DND-41 (cell line): ENCODE results near the gene AK5.

Source experiments
- ATAC-seq: fragments of 200-7000 bp; cut with Tn5 transposase; 3 replicates; pipeline ENCODE4 v1.9.1; 2021; ENCODE audit warnings: low read depth; ENCODE audit not compliant: insufficient read depth
- DNase-seq: peaks from one replicate; pipeline ENCODE4 v3.0.0-alpha.2; 2020
- H2AFZ ChIP-seq: 2 replicates; pipeline ENCODE4 v1.6.0; 2012; ENCODE audit warnings: low read depth, low read length
- H3K27ac ChIP-seq: 2 replicates; pipeline ENCODE4 v1.5.1; 2012; ENCODE audit warnings: low read length, inconsistent platforms
- H3K27me3 ChIP-seq: fragments of 200-600 bp; sonication (generic); 2 replicates; pipeline ENCODE4 v1.6.0; 2012; ENCODE audit warnings: low read length, mild to moderate bottlenecking, inconsistent platforms; ENCODE audit not compliant: insufficient read depth, poor library complexity
- H3K36me3 ChIP-seq: 2 replicates; pipeline ENCODE4 v1.5.1; 2012; ENCODE audit warnings: low read length, inconsistent platforms; ENCODE audit not compliant: insufficient read depth
- H3K4me1 ChIP-seq: 2 replicates; pipeline ENCODE4 v1.5.1; 2012; ENCODE audit warnings: mild to moderate bottlenecking, low read length; ENCODE audit not compliant: insufficient read depth
- H3K4me2 ChIP-seq: 2 replicates; pipeline ENCODE4 v1.6.0; 2012; ENCODE audit warnings: mild to moderate bottlenecking, moderate library complexity, low read length, inconsistent platforms; ENCODE audit not compliant: insufficient read depth
- H3K4me3 ChIP-seq, 2 experiments: fragments of 200-600 bp in 1 of 2; shearing (Covaris generic) in 1 of 2; 2 replicates each; pipeline ENCODE4 v1.5.1; 2012 to 2016; ENCODE audit warnings: inconsistent platforms in 2 of 2, low read length in 2 of 2, mild to moderate bottlenecking in 2 of 2, low read depth in 1 of 2, moderate library complexity in 1 of 2
- H3K79me2 ChIP-seq: 2 replicates; pipeline ENCODE4 v1.6.0; 2012; ENCODE audit warnings: low read length, inconsistent platforms; ENCODE audit not compliant: insufficient read depth
- H3K9ac ChIP-seq: 2 replicates; pipeline ENCODE4 v1.6.0; 2012; ENCODE audit warnings: low read depth, mild to moderate bottlenecking, inconsistent platforms, low read length, moderate library complexity
- H3K9me3 ChIP-seq: 2 replicates; pipeline ENCODE4 v1.5.1; 2012; ENCODE audit warnings: low read length, moderate library complexity, mild to moderate bottlenecking, inconsistent platforms; ENCODE audit not compliant: insufficient read depth, severe bottlenecking
- H4K20me1 ChIP-seq: 2 replicates; pipeline ENCODE4 v1.6.0; 2012; ENCODE audit warnings: low read length; ENCODE audit not compliant: insufficient read depth
- CTCF ChIP-seq: IDR thresholded peaks from 2 replicates; pipeline ENCODE4 v1.5.1; 2012; ENCODE audit warnings: borderline replicate concordance, low read length, moderate library complexity, mild to moderate bottlenecking; ENCODE audit not compliant: poor library complexity, severe bottlenecking; ENCODE audit errors: extremely low read depth
- EZH2 ChIP-seq: IDR thresholded peaks from 3 replicates; pipeline ENCODE4 v1.6.1; 2012; ENCODE audit warnings: borderline replicate concordance, low read depth, mild to moderate bottlenecking, moderate library complexity, low read length, inconsistent platforms; ENCODE audit not compliant: severe bottlenecking

AK5 gene

GRCh38 chr1:77589231-77589630 is 307.4 kb downstream of the AK5 start:
- no peaks in the 10 kb centered on the region for H3K27me3 ChIP-seq
- no peaks in the 10 kb centered on the region for H3K9me3 ChIP-seq
- H2AFZ ChIP-seq, result no peak overlapping the region
- H3K36me3 ChIP-seq, result no peaks in the 10 kb centered on the region; the same call in 1 of the 2 replicates
- H3K9ac ChIP-seq, result no peak overlapping the region
- TF ChIP-seq CTCF (no peak), EZH2 (no peak)
- no peak for ATAC-seq
- H3K4me3 ChIP-seq, result no peak overlapping the region
- H3K79me2 ChIP-seq, result peaks cover 25% of the 10 kb centered on the region; the same call in 1 of the 2 replicates
- no peak overlapping the region for H3K27ac ChIP-seq
- H3K4me2 ChIP-seq, result no peak overlapping the region
- no peaks in the 10 kb centered on the region for H4K20me1 ChIP-seq
- DNase-seq, result no peak
- no peaks in the 10 kb centered on the region for H3K4me1 ChIP-seq

GRCh38 chr1:77590651-77591050 is 308.8 kb downstream of the AK5 start:
- Histone ChIP-seq H3K4me2 (no peak overlapping the region), H4K20me1 (no peaks in the 10 kb centered on the region), H2AFZ (no peak overlapping the region), H3K4me3 (no peak overlapping the region), H3K9ac (no peak overlapping the region), H3K27ac (no peak overlapping the region), H3K36me3 (peaks cover 5% of the 10 kb centered on the region; the same call in 1 of the 2 replicates), H3K79me2 (peaks cover 22% of the 10 kb centered on the region; the same call in 1 of the 2 replicates), H3K4me1 (no peaks in the 10 kb centered on the region), H3K27me3 (no peaks in the 10 kb centered on the region), H3K9me3 (no peaks in the 10 kb centered on the region)
- DNase-seq (no peak), ATAC-seq (no peak)
- TF ChIP-seq EZH2, result no peak
- no peak for TF ChIP-seq CTCF

GRCh38 chr1:77592906-77593305 is 311.1 kb downstream of the AK5 start:
- H3K9ac ChIP-seq, result no peak overlapping the region
- H3K4me3 ChIP-seq, result no peak overlapping the region
- DNase-seq (no peak), ATAC-seq (no peak; the same call in 2 of the 3 replicates)
- TF ChIP-seq CTCF (no peak), EZH2 (no peak)
- H3K4me2 ChIP-seq, result no peak overlapping the region
- no peaks in the 10 kb centered on the region for H3K27me3 ChIP-seq
- H3K4me1 ChIP-seq, result no peaks in the 10 kb centered on the region
- no peaks in the 10 kb centered on the region for H4K20me1 ChIP-seq
- no peak overlapping the region for H3K27ac ChIP-seq
- H2AFZ ChIP-seq, result no peak overlapping the region
- peaks cover 19% of the 10 kb centered on the region; the same call in 1 of the 2 replicates for H3K36me3 ChIP-seq
- H3K9me3 ChIP-seq, result no peaks in the 10 kb centered on the region
- peaks cover 12% of the 10 kb centered on the region; the same call in 1 of the 2 replicates for H3K79me2 ChIP-seq
